ENCODE measurements around the gene HNRNPA2B1.
A peak's percentile ranks its signal among the peaks of the same experiment; 100 is the strongest.
"Not testable (repeated sequence)": the region's sequence is repeated elsewhere in the genome, so short reads cannot be mapped to it uniquely, and the experiment has no call there.

HNRNPA2B1 gene

GRCh38 chr7:26165950-26166683, 34.4 kb downstream of the HNRNPA2B1 start:
- DNase-seq (ENCODE audit: low spot score): no peak

GRCh38 chr7:26163804-26164203, 36.7 kb downstream of the HNRNPA2B1 start:
- not testable (repeated sequence) for DNase-seq (ENCODE audit: low spot score)

- DNase-seq (ENCODE audit: low spot score): no peak
Measured at GRCh38 chr7:26162431-26162830, 38.1 kb downstream of the HNRNPA2B1 start.

GRCh38 chr7:26160896-26161295, 39.6 kb downstream of the HNRNPA2B1 start:
- no peak for DNase-seq (ENCODE audit: low spot score)

GRCh38 chr7:26159243-26159642, 41.3 kb downstream of the HNRNPA2B1 start:
- DNase-seq (ENCODE audit: low spot score): peak; percentile 83

GRCh38 chr7:26157520-26158105, 42.9 kb downstream of the HNRNPA2B1 start:
- no peak for DNase-seq (ENCODE audit: low spot score)

GRCh38 chr7:26156451-26157420, 43.8 kb downstream of the HNRNPA2B1 start:
- DNase-seq (ENCODE audit: low spot score): peak; percentile 92

GRCh38 chr7:26155531-26156375, 44.8 kb downstream of the HNRNPA2B1 start:
- DNase-seq (ENCODE audit: low spot score): peak; percentile 82

- DNase-seq (ENCODE audit: low spot score): peak; percentile 73
Measured at GRCh38 chr7:26153823-26154783, 46.4 kb downstream of the HNRNPA2B1 start.

GRCh38 chr7:26153241-26153822, 47.2 kb downstream of the HNRNPA2B1 start:
- peak; percentile 69 for DNase-seq (ENCODE audit: low spot score)

- DNase-seq (ENCODE audit: low spot score): peak; percentile 40
Measured at GRCh38 chr7:26152782-26153240, 47.7 kb downstream of the HNRNPA2B1 start.

- DNase-seq (ENCODE audit: low spot score): peak; percentile 93
Measured at GRCh38 chr7:26151953-26152781, 48.4 kb downstream of the HNRNPA2B1 start, which contains the start of gene NFE2L3. NFE2L3 (plus strand) TSS chr7:26152198; CDS start chr7:26152499, 301 bp downstream.

GRCh38 chr7:26151650-26151952, 48.9 kb downstream of the HNRNPA2B1 start:
- DNase-seq (ENCODE audit: low spot score): no peak

- DNase-seq (ENCODE audit: low spot score): no peak
Measured at GRCh38 chr7:26151096-26151495, 49.5 kb downstream of the HNRNPA2B1 start.

- DNase-seq (ENCODE audit: low spot score): no peak
Measured at GRCh38 chr7:26149391-26149977, 51.1 kb downstream of the HNRNPA2B1 start.

GRCh38 chr7:26148307-26148700, 52.2 kb downstream of the HNRNPA2B1 start:
- DNase-seq (ENCODE audit: low spot score): not testable (repeated sequence)

GRCh38 chr7:26147646-26148306, 52.8 kb downstream of the HNRNPA2B1 start:
- not testable (repeated sequence) for DNase-seq (ENCODE audit: low spot score)

GRCh38 chr7:26147030-26147429, 53.5 kb downstream of the HNRNPA2B1 start:
- DNase-seq (ENCODE audit: low spot score): no peak
